Tibial nerve (tissue), 4 donors: ENCODE results near the gene WDR83. TPM values are rescaled to one million over a fixed set of nuclear protein-coding genes. Genes with fewer than 3 reads are reported as not detected.
"Not testable (repeated sequence)": the region's sequence is repeated elsewhere in the genome, so short reads cannot be mapped to it uniquely, and the experiment has no call there.

Experiments
- DNase-seq, 2 donors: peaks; one replicate each; pipeline ENCODE4 v3.0.0-alpha.2; 2019; ENCODE audit warnings: low spot score in 2 of 2
- H3K27ac ChIP-seq, 4 donors: fragments of 200-600 bp; sonication (generic) in 3 of 4; one replicate each; pipeline ENCODE4 v1.5.1; 2017 to 2019; ENCODE audit warnings: mild to moderate bottlenecking in 1 of 4
- H3K27me3 ChIP-seq, 2 donors: fragments of 200-600 bp; sonication (generic) in 1 of 2; one replicate each; pipeline versions ENCODE4 v1.5.1 to v1.6.0; 2017 to 2019
- H3K36me3 ChIP-seq, 3 donors: fragments of 200-600 bp; sonication (generic); one replicate each; pipeline ENCODE4 v1.5.1; 2018 to 2019
- H3K4me1 ChIP-seq, 4 donors: fragments of 200-600 bp; sonication (generic) in 3 of 4; one replicate each; pipeline ENCODE4 v1.5.1; 2017 to 2019
- H3K4me3 ChIP-seq, 4 donors: fragments of 200-600 bp; sonication (generic) in 3 of 4; one replicate each; pipeline ENCODE4 v1.5.1; 2017 to 2019; ENCODE audit warnings: mild to moderate bottlenecking in 1 of 4, moderate library complexity in 1 of 4
- H3K9me3 ChIP-seq, 4 donors: fragments of 200-600 bp; sonication (generic) in 3 of 4; one replicate each; pipeline ENCODE4 v1.5.1; 2017 to 2019
- EP300 ChIP-seq, 2 donors: sonication (generic); formaldehyde crosslinking; IDR thresholded peaks; one replicate each; pipeline ENCODE4 v1.6.1; 2017; ENCODE audit warnings: antibody characterized with exemption in 2 of 2, mild to moderate bottlenecking in 1 of 2
- POLR2A ChIP-seq, 2 donors: fragments of 450-650 bp; IDR thresholded peaks; one replicate each; pipeline ENCODE4 v1.6.1; 2017; ENCODE audit warnings: antibody characterized with exemption in 2 of 2, mild to moderate bottlenecking in 2 of 2, moderate library complexity in 2 of 2
- WGBS, 2 donors: methylation state at CpG; one replicate each; pipeline ENCODE4 v1.1.5; 2018; 5-methylcytosine and 5-hydroxymethylcytosine counted together
- total RNA-seq, 4 donors: library from RNA; depleted of rRNA; stranded (reverse); fragments of >200 nt; gene quantifications; one replicate each; pipeline ENCODE4 v1.1.0, GENCODE V29; 2016
- TF ChIP-seq, protein P1 (sequence below), 5 experiments: fragments of 200-600 bp in 3 of 5; fragments of 450-650 bp in 2 of 5; sonication (generic) in 3 of 5; IDR thresholded peaks; one replicate each; pipeline ENCODE4 v1.5.1; 2016 to 2019; ENCODE audit warnings: antibody characterized with exemption in 5 of 5, mild to moderate bottlenecking in 3 of 5, moderate library complexity in 2 of 5

WDR83 gene
- total RNA-seq, 4 donors from 2014 or later: 7.9 to 19.8 (median 16.8) TPM

DNA sequence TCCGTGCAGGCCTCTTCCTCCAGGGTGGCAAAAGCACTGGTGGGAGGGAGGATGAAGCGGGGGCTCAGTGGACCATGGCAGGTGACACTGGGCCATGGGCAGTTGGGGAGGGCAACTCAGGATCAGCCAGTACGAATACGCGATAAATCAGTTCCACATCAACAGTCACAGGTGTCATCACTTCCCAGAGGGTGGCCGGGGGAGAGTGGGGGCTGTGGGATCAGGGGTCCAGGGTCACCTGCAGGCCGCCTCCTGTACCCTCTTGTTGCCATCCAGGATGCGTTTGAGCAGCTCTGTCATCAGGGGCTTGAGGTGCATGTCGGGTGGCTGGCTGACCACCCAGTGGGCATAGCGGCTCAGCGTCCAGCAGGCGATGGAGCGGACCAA, 39.7 kb downstream of the WDR83 start:
- no peak overlapping the region for H3K4me3 ChIP-seq
- no peaks in the 10 kb centered on the region for H3K4me1 ChIP-seq
- H3K36me3 ChIP-seq: peaks cover 0 to 100% (median 41%) of the 10 kb centered on the region in 3 donors
- H3K27ac ChIP-seq: no peak overlapping the region
- TF ChIP-seq EP300 (IDR thresholded peaks at IDR 0.05) (no peak), POLR2A (IDR thresholded peaks at IDR 0.05) (no peak)
- TF ChIP-seq, protein P1, sequence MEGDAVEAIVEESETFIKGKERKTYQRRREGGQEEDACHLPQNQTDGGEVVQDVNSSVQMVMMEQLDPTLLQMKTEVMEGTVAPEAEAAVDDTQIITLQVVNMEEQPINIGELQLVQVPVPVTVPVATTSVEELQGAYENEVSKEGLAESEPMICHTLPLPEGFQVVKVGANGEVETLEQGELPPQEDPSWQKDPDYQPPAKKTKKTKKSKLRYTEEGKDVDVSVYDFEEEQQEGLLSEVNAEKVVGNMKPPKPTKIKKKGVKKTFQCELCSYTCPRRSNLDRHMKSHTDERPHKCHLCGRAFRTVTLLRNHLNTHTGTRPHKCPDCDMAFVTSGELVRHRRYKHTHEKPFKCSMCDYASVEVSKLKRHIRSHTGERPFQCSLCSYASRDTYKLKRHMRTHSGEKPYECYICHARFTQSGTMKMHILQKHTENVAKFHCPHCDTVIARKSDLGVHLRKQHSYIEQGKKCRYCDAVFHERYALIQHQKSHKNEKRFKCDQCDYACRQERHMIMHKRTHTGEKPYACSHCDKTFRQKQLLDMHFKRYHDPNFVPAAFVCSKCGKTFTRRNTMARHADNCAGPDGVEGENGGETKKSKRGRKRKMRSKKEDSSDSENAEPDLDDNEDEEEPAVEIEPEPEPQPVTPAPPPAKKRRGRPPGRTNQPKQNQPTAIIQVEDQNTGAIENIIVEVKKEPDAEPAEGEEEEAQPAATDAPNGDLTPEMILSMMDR (IDR thresholded peaks at IDR 0.05): no peak
- H3K27me3 ChIP-seq: no peaks in the 10 kb centered on the region
- H3K9me3 ChIP-seq: no peaks in the 10 kb centered on the region
- 87 to 91% methylated on average over 13 of the region's 13 CpGs for WGBS, 2 donors
- no peak for DNase-seq

DNA sequence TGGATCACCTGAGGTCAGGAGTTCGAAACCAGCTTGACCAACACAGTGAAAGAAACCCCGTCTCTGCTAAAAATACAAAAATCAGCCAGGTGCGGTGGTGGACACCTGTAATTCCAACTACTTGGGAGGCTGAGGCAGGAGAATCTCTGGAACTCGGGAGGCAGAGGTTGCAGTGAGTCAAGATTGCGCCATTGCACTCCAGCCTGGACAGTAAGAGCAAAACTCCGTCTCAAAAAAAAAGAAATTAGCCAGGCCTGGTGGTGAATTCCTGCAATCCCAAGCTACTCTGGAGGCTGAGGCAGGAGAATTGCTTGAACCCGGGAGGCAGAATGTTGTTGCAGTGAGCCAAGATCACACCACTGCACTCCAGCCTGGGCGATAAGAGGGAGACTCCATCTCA, 42.0 kb downstream of the WDR83 start:
- no peaks in the 10 kb centered on the region for H3K9me3 ChIP-seq
- no peak for DNase-seq
- no peak overlapping the region for H3K27ac ChIP-seq
- peaks cover 0 to 97% (median 42%) of the 10 kb centered on the region in 3 donors for H3K36me3 ChIP-seq
- H3K27me3 ChIP-seq: no peaks in the 10 kb centered on the region
- no peak overlapping the region for H3K4me3 ChIP-seq
- H3K4me1 ChIP-seq: no peaks in the 10 kb centered on the region
- TF ChIP-seq POLR2A (IDR thresholded peaks at IDR 0.05): no peak
- TF ChIP-seq, protein P1 (IDR thresholded peaks at IDR 0.05): no peak
- no peak for TF ChIP-seq EP300 (IDR thresholded peaks at IDR 0.05)
- 93 to 98% methylated on average over 8 of the region's 8 CpGs for WGBS, 2 donors

DNA sequence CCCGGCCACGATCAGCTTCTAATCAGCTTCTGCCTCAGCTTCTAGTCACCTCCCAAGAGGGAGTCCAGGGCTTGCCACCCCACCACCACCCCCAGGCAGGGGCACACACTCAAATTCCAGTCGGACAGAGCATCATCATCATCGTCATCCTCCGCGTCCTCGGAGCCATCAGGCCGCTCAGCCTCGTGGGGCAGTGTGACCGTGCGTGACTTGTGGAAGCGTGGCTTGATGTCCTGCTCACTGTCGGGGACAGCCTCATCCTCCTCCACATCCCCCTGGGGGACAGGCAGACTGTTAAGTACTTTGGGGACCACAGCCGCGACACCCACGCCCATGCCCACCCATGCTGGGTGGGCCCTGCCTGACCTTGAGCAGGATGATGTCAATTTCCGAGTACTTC, 44.6 kb downstream of the WDR83 start:
- Histone ChIP-seq H3K9me3 (no peaks in the 10 kb centered on the region), H3K36me3 (peaks cover 8 to 97% (median 39%) of the 10 kb centered on the region in 3 donors), H3K4me1 (no peaks in the 10 kb centered on the region), H3K27me3 (no peaks in the 10 kb centered on the region), H3K27ac (no peak overlapping the region), H3K4me3 (no peak overlapping the region)
- TF ChIP-seq POLR2A (IDR thresholded peaks at IDR 0.05) (no peak), EP300 (IDR thresholded peaks at IDR 0.05) (no peak)
- TF ChIP-seq, protein P1 (IDR thresholded peaks at IDR 0.05): no peak
- DNase-seq: no peak
- 95% methylated on average over 13 to 17 of the region's 17 CpGs for WGBS, 2 donors

DNA sequence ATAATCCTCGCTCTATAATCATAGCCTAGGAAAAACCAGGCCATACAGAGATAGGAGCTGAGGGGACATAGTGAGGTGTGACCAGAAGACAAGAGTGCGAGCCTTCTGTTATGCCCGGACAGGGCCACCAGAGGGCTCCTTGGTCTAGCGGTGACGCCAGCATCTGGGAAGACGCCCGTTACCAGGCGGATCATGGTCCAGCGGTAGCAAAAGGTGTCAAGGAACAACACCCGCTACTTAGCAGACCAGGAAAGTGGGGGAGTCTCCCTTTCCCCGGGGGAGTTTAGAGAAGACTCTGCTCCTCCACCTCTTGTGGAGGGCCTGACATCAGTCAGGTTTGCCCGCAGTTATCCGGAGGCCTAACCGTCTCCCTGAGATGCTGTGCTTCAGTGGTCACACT, 45.5 kb downstream of the WDR83 start:
- 38 to 57% methylated on average over 7 to 11 of the region's 14 CpGs for WGBS, 2 donors

DNA sequence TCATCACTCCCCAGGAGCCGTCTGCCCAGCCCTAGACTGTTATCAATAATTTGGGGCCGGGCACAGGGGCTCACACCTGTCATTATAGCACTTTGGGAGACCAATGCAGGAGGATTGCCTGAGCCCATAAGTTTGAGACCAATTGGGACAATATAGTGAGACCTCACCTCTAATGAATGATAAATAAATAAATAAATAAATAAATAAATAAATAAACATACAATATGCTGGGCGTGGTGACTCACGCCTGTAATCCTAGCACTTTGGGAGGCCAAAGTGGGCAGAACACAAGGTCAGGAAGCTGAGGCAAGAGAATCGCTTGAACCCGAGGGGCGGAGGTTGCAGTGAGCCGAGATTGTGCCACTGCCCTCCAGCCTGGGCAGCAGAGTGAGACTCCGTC, 46.7 kb downstream of the WDR83 start:
- not testable (repeated sequence) for DNase-seq, H3K4me1 ChIP-seq, H3K27ac ChIP-seq, H3K9me3 ChIP-seq, H3K27me3 ChIP-seq, H3K4me3 ChIP-seq
- peaks cover 8 to 95% (median 32%) of the 10 kb centered on the region in 3 donors for H3K36me3 ChIP-seq
- 95 to 96% methylated on average over 9 of the region's 9 CpGs for WGBS, 2 donors

More for the DNA sequence above, 45.5 kb downstream of the WDR83 start:
- H3K36me3 ChIP-seq: peaks cover 8 to 97% (median 32%) of the 10 kb centered on the region in 3 donors
- not testable (repeated sequence) for H3K9me3 ChIP-seq, DNase-seq, H3K4me3 ChIP-seq, H3K27me3 ChIP-seq, H3K27ac ChIP-seq, H3K4me1 ChIP-seq
- TF ChIP-seq, protein P1 (IDR thresholded peaks at IDR 0.05): peak in 3 of 5 experiments; percentile 15 to 37 (median 27)

DNA sequence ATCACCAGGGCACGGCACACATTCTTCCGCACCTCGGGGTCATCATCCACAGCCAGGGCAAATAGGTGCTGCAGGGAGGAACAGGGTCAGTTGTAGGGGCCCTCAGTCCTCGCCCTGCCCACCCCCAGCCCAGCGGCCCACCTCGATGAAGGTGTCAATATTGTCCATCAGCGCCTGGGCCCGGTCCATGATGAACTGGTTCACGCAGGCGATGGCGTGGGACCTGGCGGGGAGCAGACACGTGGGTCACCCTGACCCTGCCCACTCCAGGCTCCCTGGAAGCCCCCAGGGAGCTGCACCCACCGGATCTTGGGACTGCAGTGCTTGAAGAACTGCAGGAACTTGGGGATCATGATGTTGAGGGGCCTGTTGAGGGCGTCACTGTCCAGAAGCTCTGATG, 48.5 kb downstream of the WDR83 start:
- H3K4me3 ChIP-seq: no peak overlapping the region
- H3K9me3 ChIP-seq: no peaks in the 10 kb centered on the region
- peaks cover 0 to 22% (median 3%) of the 10 kb centered on the region in 4 donors for H3K4me1 ChIP-seq
- H3K36me3 ChIP-seq: peaks cover 8 to 88% (median 32%) of the 10 kb centered on the region in 3 donors
- no peak overlapping the region for H3K27ac ChIP-seq
- TF ChIP-seq POLR2A (IDR thresholded peaks at IDR 0.05) (no peak), EP300 (IDR thresholded peaks at IDR 0.05) (no peak)
- TF ChIP-seq, protein P1 (IDR thresholded peaks at IDR 0.05): no peak
- 82 to 84% methylated on average over 11 of the region's 15 CpGs for WGBS, 2 donors
- DNase-seq: no peak
- no peaks in the 10 kb centered on the region for H3K27me3 ChIP-seq
